ENCODE data around the gene CCDC136.

CCDC136 gene

DNA sequence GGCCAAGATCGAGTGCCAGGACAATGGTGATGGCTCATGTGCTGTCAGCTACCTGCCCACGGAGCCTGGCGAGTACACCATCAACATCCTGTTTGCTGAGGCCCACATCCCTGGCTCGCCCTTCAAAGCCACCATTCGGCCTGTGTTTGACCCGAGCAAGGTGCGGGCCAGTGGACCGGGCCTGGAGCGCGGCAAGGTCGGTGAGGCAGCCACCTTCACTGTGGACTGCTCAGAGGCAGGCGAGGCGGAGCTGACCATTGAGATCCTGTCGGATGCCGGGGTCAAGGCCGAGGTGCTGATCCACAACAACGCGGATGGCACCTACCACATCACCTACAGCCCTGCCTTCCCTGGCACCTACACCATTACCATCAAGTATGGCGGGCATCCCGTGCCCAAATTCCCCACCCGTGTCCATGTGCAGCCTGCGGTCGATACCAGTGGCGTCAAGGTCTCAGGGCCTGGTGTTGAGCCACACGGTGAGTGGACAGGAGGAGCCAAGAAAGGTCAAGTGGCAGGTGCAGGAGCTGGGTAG, 53.1 kb downstream of the CCDC136 start:
- DNase-seq (ENCODE audit: low read depth): no peak

DNA sequence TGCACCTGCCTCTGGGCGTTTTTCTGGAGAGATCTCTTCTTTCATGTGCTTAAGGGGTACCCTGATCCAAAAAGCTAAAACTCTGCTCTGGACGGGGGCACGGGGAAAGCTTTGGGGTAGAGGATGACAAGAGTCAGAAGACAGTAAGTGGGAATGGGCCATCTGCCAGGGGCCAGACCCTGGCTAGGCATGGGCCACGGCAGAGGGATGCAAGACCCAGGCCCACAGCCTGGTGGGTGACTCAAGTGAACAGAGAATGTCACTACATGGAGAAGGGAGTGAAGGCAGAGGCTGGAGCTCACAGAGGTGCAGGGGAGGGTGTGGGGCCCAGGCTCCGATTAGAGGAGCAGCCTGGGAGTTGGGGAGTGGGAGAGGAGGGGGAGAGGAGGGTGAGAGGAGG, 53.7 kb downstream of the CCDC136 start:
- no peak for DNase-seq (ENCODE audit: low read depth)

DNA sequence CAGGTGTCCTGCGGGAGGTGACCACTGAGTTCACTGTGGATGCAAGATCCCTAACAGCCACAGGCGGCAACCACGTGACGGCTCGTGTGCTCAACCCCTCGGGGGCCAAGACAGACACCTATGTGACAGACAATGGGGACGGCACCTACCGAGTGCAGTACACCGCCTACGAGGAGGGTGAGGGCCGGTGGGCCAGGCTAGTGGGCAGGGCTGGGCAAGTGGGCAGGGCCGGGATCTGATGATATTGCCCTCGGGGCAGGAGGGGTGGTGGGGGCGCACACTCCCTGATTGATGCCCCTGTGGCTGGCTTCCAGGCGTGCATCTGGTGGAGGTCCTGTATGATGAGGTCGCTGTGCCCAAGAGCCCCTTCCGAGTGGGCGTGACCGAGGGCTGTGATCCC, 54.2 kb downstream of the CCDC136 start:
- no peak for DNase-seq (ENCODE audit: low read depth)

DNA sequence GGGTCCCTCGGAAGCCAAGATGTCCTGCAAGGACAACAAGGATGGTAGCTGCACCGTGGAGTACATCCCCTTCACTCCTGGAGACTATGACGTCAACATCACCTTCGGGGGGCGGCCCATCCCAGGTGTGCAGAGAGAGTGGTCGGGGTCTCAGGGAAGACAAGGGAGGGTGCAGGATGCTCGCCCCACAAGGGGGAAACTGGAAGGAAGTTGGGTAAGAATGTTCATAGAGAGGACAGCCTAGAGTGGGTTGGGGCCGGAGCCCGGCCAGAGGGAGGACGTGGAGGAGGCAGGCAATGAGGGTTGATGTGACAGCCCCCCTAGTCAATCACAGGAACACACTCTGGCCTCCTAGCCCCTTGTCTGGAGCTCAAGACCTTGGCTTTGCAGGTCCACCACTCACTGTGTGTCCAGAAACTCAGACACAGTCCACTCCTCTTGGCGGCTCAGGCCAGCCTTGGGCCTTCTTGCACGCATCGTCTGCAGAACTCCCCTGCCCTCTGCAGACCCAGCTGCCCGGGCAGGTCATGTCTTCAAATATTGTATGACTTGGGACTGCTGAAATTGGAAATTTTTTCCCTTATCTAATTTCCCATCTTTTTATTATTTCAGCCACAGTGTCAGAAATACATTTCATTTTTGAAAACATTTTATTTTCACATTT, 55.1 kb downstream of the CCDC136 start:
- DNase-seq (ENCODE audit: low read depth): no peak

DNA sequence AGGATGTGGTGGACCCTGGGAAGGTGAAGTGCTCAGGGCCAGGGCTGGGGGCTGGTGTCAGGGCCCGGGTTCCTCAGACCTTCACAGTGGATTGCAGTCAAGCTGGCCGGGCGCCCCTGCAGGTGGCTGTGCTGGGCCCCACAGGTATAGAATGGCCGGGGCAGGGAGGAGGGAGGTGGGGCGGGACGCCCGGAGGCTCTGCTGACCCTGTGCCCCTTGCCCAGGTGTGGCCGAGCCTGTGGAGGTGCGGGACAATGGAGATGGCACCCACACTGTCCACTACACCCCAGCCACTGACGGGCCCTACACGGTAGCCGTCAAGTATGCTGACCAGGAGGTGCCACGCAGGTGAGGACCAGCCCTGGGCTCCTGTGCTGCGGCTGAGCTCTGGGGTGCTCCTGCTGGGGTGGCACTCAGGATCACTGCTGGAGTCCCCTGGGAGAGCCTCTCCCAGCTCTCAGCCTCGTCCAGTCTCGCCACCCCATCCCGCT, 56.0 kb downstream of the CCDC136 start:
- DNase-seq (ENCODE audit: low read depth): no peak

DNA sequence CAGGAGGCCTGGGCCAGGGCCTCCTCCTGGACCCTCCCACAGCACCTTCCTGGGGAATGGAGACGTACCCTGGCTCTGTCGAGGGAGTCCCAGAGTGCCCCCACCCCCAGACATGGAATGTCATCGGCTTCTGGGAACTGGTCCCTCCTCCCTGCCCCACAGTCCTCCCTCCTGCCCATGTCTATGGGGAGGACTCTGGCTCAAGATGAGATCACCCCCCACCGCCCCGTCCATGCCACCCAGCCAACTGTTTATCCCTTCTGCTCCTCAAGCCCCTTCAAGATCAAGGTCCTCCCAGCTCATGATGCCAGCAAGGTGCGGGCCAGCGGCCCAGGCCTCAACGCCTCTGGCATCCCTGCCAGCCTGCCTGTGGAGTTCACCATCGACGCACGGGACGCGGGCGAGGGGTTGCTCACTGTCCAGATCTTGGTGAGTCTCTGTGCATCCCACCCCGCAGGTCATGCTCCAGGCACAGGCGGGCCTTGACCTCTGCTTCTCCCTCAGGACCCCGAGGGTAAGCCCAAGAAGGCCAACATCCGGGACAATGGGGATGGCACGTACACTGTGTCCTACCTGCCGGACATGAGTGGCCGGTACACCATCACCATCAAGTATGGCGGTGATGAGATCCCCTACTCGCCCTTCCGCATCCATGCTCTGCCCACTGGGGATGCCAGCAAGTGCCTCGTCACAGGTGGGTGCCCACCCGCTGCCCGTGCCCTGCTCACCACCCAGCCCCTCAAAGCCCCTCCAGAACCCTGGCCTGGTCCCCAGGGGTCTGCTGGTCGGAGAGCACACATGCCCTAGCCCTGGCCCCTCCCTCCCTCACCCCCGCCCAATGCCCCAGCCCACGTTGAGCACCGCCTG, 56.8 kb downstream of the CCDC136 start:
- no peak for DNase-seq (ENCODE audit: low read depth)

DNA sequence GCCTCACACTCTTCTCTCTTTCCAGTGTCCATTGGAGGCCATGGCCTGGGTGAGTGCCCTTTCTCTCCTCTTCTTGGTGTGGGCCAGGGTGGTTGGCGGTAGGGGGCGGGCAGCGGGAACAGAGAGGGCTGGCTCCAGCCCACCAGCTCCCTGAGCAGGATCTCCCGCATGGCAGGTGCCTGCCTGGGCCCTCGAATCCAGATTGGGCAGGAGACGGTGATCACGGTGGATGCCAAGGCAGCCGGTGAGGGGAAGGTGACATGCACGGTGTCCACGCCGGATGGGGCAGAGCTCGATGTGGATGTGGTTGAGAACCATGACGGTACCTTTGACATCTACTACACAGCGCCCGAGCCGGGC, 57.4 kb downstream of the CCDC136 start:
- no peak for DNase-seq (ENCODE audit: low read depth)

DNA sequence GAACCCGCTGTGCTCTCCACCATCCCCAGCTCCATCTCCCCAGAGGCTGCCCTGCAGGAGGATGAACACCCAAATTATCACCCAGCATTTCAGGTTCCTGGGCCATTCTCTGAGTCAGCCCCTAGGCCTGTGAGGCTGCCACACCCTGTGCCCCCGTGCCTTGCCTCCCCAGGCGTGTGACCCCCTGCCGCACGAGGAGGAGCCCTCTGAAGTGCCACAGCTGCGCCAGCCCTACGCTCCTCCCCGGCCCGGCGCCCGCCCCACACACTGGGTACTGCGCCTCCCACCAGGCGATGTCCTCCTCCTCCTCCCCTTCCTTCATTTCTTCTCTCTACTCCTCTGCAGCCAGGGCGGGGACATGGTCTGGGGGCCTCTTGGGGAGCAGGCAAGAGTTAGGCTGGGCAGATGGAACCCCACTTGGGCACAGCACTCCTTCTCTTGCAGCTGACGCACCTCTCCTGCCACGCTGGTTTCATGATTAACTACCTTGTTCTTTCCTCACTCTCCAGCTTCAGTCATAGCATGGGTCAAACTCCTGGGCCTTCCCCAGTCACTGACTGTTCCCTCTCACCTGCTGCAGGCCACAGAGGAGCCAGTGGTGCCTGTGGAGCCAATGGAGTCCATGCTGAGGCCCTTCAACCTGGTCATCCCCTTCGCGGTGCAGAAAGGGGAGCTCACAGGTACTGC, 58.2 kb downstream of the CCDC136 start:
- DNase-seq (ENCODE audit: low read depth): no peak

DNA sequence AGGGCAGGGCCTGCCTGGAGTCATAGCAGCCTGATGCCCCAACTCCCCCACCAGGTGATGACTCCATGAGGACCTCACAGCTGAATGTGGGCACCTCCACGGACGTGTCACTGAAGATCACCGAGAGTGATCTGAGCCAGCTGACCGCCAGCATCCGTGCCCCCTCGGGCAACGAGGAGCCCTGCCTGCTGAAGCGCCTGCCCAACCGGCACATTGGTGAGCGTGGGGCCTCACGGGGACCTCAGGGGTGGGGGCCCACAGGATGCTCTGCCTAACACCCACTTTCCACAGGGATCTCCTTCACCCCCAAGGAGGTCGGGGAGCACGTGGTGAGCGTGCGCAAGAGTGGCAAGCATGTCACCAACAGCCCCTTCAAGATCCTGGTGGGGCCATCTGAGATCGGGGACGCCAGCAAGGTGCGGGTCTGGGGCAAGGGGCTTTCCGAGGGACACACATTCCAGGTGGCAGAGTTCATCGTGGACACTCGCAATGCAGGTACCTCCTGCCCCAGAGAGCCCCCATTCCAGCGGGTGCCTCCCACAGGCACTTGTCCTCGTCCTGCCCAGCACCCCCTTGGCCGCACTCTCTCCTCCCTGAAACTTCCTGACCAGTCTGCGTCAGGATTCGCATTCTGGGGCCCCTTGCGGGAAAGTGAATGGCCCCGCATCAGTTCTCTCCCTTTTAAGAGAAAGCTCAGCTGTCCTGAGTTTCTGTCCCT, 60.9 kb downstream of the CCDC136 start:
- no peak for DNase-seq (ENCODE audit: low read depth)

DNA sequence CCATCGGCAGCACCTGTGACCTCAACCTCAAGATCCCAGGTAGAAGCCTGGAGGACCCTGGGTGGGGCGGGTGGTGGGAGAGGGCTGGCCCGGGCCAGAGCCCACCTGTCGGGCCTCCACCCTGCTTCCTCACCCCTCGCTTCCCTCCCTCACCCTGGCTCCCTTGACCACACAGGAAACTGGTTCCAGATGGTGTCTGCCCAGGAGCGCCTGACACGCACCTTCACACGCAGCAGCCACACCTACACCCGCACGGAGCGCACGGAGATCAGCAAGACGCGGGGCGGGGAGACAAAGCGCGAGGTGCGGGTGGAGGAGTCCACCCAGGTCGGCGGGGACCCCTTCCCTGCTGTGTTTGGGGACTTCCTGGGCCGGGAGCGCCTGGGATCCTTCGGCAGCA, 62.0 kb downstream of the CCDC136 start:
- DNase-seq (ENCODE audit: low read depth): no peak

DNA sequence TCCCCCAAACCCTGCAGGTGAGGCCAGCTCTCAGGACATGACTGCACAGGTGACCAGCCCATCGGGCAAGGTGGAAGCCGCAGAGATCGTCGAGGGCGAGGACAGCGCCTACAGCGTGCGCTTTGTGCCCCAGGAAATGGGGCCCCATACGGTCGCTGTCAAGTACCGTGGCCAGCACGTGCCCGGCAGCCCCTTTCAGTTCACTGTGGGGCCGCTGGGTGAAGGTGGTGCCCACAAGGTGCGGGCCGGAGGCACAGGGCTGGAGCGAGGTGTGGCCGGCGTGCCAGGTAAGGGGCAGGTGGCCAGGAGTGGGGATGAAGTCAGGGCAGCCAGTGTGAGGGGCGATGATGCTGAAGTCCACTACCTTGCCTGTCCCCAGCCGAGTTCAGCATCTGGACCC, 62.6 kb downstream of the CCDC136 start:
- no peak for DNase-seq (ENCODE audit: low read depth)

DNA sequence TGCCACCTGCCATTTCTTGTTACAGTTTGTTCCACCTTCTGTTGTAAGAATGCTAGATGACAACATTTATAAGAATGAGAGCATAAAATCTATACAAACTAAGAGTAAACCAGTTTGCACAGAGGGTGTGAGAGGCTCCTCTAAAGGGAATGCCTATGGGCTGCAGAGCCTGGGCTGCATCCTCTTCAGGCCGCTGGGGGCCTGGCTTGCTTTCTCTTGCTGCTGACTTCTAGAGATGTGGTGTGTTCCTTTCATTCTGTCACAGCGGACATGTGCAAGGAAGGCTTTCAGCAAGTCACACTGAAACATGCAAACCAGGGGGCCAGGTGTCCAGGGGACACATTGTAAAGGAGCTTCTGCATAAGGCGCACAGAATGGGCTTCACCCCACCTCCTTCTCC, 63.8 kb downstream of the CCDC136 start:
- no peak for DNase-seq (ENCODE audit: low read depth)

DNA sequence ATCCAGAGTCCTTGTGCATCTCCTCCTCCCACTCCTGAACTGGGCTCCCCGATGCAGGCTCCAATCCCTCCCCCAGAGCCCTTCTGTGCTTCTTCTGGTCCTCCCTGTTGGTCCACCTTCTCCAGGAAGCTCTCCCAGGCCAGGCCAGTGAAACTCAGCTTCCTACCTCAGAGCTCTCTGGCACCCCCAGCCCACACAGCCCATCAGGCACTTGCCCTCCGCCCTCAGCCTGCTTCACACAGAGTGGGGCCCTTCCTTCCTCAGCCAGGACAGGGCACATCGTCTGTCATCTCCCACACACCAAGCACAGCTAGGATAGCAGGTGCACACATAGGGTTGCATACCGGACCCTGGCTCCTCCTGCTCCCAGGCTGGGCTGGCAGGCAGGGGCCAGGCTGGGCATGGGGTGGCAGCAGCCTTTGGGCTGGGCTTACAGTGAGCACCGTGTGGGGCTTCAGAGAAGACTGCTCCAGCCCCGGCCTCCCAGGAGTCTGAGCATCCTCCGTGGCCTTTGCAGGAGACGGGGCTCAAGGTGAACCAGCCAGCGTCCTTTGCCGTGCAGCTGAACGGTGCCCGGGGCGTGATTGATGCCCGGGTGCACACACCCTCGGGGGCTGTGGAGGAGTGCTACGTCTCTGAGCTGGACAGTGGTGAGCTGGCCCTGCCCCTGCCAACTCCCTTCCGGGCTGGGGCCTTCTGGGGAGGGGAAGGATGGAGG, 64.4 kb downstream of the CCDC136 start:
- DNase-seq (ENCODE audit: low read depth): no peak

DNA sequence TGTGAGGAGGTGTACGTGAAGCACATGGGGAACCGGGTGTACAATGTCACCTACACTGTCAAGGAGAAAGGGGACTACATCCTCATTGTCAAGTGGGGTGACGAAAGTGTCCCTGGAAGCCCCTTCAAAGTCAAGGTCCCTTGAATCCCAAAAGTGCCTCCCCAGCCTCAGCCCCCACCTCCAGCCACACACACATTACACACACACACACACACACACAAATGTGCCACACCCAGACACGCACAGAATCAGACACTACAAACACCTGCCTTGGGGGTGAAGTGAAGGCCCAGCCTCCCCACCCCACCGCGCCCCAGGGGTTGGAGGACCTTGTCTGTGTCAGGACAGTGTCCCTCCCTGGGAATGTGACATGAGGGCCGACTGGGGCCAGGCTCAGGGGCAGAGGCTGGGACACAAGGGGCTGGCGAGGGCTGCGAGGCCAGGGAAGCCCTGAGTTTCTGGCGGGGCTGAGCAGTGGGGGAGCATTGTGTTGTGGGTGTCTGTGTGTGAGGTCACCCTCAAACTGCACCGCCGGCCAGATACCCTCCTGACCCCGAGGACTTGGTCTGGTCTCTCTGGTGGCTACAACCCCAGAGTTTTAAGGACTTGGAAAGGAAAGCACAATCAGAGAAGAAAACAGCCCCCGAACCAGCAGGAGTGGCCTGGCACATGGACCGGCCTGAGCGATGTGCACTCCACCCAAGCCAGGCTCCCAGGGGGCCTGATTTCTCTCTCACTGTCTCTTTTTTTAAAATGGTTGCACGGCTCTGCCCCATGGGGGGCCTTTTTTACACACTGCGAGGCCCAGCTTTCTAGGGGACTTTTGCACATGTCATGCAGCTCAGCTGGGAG, 66.8 kb downstream of the CCDC136 start:
- no peak for DNase-seq (ENCODE audit: low read depth)

DNA sequence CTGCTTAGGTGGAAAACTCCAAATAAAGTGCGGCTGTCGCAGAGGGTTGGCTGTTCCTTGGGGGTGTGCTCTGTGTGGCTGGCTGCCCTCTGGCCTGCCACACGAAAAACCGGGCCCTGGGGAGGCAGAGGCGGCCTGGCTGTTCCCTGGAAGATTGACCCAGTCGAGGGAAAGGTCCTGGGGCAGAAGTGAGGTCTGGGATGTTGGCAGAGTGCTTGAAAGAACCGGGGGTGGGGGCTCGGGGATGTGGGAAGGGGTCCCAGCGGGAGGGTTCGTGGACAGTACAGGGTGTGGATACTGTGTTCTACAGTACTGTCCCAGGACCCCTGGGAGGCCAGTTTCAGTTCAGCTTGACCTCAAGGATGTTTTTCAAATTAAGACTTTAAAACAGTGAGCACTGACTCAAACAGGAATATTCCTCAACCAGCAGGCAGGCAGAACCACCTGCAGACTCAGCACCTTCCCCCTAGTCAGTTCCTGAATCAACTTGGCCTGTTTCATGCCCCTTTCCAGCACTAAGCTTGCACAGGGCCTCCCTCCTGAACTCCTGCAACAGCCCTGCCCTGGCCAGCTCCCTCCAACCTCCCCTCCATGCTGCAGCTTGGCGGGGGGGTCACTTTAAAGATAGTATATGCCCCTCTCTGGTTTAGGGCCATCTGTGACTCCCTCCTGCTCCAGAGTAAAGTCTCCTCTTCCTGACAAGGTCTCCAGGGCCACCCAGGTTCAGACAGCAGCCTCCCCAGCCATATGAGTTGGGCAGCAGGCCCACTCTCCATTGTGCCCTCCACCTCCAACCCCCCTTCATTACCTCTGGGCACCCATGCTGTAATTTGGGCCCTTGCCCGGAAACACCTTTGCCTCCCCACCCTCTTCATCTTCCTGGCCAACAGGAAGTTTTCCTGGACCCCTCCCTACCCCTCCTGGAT, 67.7 kb downstream of the CCDC136 start:
- DNase-seq (ENCODE audit: low read depth): no peak

DNA sequence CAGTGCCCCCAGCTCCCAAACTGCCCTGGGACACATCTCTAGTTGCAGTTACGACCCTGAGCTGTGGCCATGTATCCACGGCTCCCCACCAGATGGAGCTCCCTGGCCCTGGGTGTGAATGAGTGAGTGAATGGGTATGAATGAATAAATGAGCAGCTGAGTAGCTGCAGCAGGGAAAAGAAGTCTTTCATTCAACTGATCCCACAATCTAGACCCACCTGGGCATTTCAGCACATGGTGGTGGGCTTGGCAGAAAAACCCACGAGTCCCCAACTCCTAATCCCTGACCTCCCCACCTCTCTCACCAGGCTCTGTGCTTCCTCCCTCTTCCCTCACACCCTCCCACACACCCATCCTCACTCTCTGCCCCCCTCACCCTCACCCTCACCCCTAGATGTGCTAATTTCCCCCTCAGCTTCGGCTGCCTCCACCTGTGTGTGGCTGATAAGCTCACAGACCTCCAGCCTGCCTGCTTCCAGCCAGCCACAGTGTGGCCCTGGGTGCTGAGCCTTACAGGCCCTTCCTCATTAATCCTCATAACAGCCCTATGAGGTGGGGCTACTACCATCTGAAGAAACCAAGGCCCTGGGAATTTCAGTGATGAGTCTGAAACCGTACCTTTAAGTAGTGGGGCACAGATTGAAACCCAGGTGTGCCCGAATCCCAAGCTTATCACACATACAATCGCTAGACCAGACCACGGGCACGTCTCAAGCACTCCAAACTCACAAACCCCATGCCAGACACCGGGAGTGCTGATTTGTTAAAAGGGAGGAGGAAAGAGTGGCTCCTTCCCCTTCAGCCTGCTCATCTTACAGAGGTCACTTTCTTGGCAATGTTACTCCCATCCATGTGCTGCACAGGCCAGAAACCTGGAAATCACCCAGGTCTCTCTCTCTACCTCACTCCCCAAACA, 68.6 kb downstream of the CCDC136 start:
- DNase-seq (ENCODE audit: low read depth): no peak

DNA sequence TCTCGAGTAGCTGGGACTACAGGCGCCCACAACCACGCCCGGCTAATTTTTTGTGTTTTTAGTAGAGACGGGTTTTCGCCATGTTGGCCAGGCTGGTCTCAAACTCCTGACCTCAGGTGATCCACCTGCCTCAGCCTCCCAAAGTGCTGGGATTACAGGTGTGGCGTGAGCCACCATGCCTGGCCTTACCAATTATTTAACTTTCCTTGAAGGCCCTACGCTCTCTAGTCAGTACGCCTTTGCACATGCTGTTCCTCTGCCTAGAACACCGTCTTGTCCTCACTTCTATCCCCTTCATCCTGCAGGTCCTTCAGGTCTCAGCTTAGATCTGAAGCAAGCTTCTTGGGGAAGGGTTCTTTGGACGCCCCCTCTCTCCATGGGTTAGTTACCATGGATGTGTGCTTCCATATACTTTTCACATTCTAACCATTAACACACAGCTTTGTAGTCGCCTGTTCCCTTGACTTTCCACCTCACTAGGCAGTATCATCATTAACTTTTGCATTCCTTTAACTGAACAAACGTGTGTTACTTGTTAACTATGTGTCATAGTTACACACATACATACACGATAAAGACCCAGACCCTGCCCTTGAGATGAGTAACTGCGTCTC, 70.3 kb downstream of the CCDC136 start:
- DNase-seq (ENCODE audit: low read depth): no peak

Measured in T follicular helper cell (primary cell).